Suprapubic skin (tissue), 3 donors: ENCODE measurements around the gene GGA1.

Source experiments
- CTCF ChIP-seq, 2 donors: fragments of 200-600 bp in 1 of 2; fragments of 450-650 bp in 1 of 2; sonication (generic) in 1 of 2; IDR thresholded peaks; one replicate each; pipeline ENCODE4 v1.5.1; 2016 to 2019; ENCODE audit warnings: antibody characterized with exemption in 2 of 2, mild to moderate bottlenecking in 1 of 2, moderate library complexity in 1 of 2
- EP300 ChIP-seq: sonication (generic); formaldehyde crosslinking; IDR thresholded peaks from one replicate; pipeline ENCODE4 v1.6.1; 2017; ENCODE audit warnings: antibody characterized with exemption
- POLR2A ChIP-seq, 2 donors: fragments of 450-650 bp; IDR thresholded peaks; one replicate each; pipeline ENCODE4 v1.6.1; 2017; ENCODE audit warnings: antibody characterized with exemption in 2 of 2, mild to moderate bottlenecking in 2 of 2, moderate library complexity in 2 of 2

- TF ChIP-seq CTCF (IDR thresholded peaks at IDR 0.05) (no peak), POLR2A (IDR thresholded peaks at IDR 0.05) (no peak), EP300 (no peak)
Measured at GRCh38 chr22:37565830-37566229, 42.8 kb upstream of the GGA1 start.
